GM12892 (cell line): ENCODE results near the gene KLF3.

Source experiments
- POLR2A ChIP-seq: IDR thresholded peaks from 2 replicates; pipeline ENCODE4 v1.6.1; 2011; ENCODE audit warnings: low read depth, low read length, control low read depth
- TAF1 ChIP-seq: IDR thresholded peaks from 2 replicates; pipeline ENCODE4 v1.6.1; 2011; ENCODE audit warnings: low read depth, mild to moderate bottlenecking, control low read depth, low read length, borderline replicate concordance

- no peak for TF ChIP-seq TAF1
- TF ChIP-seq POLR2A = no peak
These were observed 46.1 kb downstream of the KLF3 start for GRCh38 chr4:38710053-38710452.
